AG09319 (cell line): Measurements from ENCODE around the gene TMEM38A.

Source experiments
- DNase-seq: peaks from one replicate; pipeline ENCODE4 v3.0.0-alpha.2; 2010; ENCODE audit warnings: low read depth; ENCODE audit errors: extremely low read depth
- TF ChIP-seq, protein P1 (sequence below): IDR thresholded peaks from 2 replicates; pipeline ENCODE4 v1.5.1; 2011; ENCODE audit warnings: low read depth, mild to moderate bottlenecking, inconsistent platforms, low read length, moderate library complexity

Gene TMEM38A, protein sequence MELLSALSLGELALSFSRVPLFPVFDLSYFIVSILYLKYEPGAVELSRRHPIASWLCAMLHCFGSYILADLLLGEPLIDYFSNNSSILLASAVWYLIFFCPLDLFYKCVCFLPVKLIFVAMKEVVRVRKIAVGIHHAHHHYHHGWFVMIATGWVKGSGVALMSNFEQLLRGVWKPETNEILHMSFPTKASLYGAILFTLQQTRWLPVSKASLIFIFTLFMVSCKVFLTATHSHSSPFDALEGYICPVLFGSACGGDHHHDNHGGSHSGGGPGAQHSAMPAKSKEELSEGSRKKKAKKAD

DNA sequence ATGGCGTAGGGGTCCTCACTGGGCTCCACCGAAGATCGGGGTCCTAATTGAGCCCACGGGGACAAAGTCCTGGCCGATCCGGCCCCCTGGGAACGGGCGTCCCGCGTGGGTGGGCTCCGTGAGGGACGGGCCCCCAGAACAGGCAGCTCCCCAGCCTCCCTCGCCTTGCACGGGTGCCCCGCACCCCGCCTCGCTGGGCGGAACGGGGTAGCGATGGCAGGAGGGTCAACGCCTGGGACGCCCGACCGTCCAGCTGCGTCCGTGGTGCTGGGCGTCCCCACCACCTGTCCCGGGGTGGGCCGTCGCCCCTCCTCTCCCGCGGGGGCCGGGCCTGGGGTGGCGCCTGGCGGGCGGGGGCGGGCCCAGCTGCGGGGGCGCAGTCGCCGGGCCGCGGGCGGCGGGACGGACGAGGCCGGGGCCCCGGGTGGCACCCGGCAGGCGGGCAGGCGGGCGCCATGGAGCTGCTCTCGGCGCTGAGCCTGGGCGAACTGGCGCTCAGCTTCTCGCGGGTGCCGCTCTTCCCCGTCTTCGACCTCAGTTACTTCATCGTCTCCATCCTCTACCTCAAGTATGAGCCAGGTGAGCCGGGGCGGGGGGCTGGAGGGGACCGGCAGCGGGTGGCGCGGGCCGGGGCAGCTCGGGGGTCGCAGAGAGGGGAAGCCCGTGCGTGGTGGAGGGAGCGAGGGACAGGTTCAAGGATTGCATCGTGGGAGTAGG, at the start of gene TMEM38A:
Gene TMEM38A (plus strand): TSS at position 377 of the 717 bp plus-strand sequence. CDS start 79 bp downstream, at position 456.
- DNase-seq = no peak
- TF ChIP-seq, protein P1, sequence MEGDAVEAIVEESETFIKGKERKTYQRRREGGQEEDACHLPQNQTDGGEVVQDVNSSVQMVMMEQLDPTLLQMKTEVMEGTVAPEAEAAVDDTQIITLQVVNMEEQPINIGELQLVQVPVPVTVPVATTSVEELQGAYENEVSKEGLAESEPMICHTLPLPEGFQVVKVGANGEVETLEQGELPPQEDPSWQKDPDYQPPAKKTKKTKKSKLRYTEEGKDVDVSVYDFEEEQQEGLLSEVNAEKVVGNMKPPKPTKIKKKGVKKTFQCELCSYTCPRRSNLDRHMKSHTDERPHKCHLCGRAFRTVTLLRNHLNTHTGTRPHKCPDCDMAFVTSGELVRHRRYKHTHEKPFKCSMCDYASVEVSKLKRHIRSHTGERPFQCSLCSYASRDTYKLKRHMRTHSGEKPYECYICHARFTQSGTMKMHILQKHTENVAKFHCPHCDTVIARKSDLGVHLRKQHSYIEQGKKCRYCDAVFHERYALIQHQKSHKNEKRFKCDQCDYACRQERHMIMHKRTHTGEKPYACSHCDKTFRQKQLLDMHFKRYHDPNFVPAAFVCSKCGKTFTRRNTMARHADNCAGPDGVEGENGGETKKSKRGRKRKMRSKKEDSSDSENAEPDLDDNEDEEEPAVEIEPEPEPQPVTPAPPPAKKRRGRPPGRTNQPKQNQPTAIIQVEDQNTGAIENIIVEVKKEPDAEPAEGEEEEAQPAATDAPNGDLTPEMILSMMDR = no peak

DNA sequence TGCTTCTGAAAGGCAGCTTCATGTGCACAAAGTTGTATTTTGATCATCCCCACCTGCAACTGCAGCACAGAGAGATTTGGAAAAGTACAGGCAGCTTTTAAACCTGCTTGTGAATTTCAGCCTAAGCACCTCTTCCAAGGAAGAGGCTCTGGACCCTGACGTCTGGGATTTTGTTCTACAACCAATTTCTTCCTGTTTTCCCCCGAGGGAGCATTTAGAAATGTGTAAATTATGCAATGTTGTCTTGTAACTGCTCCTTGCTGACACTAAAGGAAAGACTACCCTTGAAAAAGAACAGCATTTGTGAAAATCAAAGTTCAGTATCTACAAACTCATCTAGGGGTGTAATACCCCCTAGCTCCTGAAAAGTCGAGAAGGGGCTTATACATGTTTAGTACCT, 48.3 kb upstream of the TMEM38A start:
- no peak for DNase-seq
- TF ChIP-seq, protein P1 = no peak

DNA sequence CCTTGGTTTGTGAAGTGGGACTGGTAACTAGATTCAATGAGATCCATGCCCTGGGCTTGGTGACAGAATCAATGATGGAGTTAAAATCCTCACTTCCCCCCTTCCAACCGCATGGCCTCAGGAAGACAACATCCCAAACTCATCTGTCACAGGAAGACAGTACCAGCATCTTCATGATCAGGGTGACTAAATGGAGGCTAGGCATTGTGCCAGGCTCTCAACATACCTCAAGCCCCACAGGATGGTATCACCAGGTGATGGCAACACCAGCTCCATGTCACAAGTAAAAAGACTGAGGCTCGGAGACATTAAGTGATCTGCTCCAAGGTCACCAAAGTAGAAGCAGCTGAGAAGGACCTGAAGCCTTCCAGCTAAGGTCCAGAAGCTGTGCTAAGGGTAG, 47.1 kb upstream of the TMEM38A start:
- no peak for DNase-seq
- TF ChIP-seq, protein P1 = no peak

DNA sequence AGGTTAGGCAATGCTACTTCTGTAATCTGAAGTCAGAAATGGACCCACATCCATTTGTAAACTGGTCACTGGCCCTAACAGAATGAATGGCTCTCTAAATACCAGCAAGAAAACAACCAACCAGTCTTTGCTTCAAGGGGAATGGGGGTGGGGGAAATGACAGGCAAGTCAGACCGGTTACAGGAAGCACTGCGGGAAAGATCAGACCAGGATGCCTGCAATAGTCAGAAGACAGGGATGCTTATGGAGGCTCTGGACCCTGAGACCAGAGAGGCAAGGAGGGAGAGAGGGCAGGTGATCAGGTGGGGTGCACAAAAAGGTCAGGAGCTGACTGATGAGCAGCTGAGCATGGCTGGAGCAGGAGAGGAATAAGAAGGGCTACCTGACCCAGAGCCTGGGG, 46.0 kb upstream of the TMEM38A start:
- DNase-seq = no peak
- TF ChIP-seq, protein P1 = no peak

DNA sequence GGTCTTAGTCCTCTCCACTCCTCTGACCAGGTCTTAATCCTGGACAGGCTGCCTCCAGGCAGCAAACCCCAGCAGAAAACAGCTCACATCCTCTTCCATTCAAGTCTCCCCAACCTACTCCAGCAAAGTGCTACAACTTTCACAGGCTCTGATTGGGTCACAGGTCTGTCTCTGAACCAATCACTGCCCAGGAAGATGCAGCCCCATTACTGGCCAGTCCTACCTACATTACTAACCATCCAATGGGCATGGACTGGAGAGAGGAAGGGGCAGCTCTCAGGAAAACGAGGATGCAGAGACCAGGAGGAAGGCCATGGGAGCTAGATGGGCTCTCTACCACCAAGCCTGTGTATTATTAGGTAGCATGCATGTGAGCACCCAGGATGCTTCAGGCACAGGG, 45.1 kb upstream of the TMEM38A start:
- TF ChIP-seq, protein P1 = no peak
- DNase-seq = no peak

DNA sequence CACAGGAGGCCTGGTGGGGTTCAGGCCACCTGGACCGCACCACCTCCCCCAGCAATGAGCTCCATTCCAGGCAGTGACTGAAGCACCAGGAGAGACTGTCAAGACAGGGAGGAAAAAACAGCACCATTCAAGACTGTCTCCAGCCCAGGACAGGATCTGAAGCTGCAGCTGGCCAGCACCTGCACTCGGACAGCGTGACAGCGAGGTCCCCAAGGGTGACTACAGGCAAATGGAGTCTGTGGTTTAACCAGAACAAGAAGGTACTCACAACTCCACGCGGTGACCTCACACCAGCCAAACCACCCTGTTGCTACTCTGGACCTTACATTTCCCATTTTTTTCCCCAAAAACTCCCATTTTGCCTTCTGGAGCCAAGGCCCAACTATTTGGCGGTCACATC, 42.7 kb upstream of the TMEM38A start:
- DNase-seq = no peak
- TF ChIP-seq, protein P1 = no peak

DNA sequence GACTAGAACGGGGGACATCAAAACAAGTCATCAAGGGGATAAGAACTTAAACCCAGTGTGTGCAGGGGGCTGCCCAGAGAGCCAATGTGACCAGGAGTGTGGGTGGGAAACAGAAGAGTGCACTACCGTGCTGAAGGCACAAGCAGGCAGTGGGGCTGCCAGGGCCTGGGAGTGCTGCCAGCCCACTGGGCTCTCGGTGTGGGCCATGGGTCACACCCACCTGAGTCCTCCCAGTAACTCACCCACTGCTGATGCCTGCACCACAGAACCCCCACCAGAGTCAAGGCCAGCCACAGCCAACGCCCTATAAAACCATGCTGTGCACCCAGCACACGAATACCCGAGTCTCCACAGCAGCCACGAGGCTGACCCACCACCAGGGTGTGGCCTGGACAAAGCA, 41.5 kb upstream of the TMEM38A start:
- DNase-seq = no peak
- TF ChIP-seq, protein P1 = no peak
